ENCODE data around the gene ZNF827. TPM values are rescaled to one million over a fixed set of nuclear protein-coding genes. Genes with fewer than 3 reads are reported as not detected.

ZNF827 gene
- total RNA-seq, 4 donors from 2014 or later, result 5.2 to 11.0 (median 6.4) TPM

DNA sequence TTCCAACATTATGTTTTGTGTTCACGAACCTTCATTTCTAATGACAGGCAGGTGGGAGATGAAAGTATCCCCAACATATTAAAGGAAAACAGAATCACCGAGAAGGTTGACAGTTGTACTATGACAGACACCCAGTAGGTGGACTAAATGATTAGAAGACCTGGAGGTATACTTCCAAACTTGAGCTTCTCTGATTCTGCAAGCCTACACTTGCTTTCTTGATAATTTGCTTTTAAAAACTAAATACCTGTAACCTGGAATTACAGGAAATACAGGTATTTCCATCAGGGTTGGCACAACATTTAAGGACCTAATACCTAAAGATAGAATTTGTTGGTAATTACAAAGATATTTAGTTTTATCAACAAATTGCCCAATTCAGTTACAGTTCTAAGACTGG is 215.3 kb downstream of the ZNF827 start:
- WGBS, 2 donors, result 58 to 64% methylated on average over 2 of the region's 2 CpGs
- H3K27me3 ChIP-seq, result no peaks in the 10 kb centered on the region
- H3K4me1 ChIP-seq, result peaks cover 0 to 18% (median 3%) of the 10 kb centered on the region in 3 donors
- H3K36me3 ChIP-seq, result no peaks in the 10 kb centered on the region
- peak overlapping the region in 1 of 4 donors; percentile 2 for H3K27ac ChIP-seq
- no peak overlapping the region for H3K4me3 ChIP-seq
- intact Hi-C loops (cut with DNase I), result no loop called here
- DNase-seq, result no peak
- TF ChIP-seq, protein P1, sequence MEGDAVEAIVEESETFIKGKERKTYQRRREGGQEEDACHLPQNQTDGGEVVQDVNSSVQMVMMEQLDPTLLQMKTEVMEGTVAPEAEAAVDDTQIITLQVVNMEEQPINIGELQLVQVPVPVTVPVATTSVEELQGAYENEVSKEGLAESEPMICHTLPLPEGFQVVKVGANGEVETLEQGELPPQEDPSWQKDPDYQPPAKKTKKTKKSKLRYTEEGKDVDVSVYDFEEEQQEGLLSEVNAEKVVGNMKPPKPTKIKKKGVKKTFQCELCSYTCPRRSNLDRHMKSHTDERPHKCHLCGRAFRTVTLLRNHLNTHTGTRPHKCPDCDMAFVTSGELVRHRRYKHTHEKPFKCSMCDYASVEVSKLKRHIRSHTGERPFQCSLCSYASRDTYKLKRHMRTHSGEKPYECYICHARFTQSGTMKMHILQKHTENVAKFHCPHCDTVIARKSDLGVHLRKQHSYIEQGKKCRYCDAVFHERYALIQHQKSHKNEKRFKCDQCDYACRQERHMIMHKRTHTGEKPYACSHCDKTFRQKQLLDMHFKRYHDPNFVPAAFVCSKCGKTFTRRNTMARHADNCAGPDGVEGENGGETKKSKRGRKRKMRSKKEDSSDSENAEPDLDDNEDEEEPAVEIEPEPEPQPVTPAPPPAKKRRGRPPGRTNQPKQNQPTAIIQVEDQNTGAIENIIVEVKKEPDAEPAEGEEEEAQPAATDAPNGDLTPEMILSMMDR (IDR thresholded peaks at IDR 0.05), result peak in 1 of 6 experiments; percentile 56
- no peak for TF ChIP-seq POLR2A (IDR thresholded peaks at IDR 0.05)
- no peaks in the 10 kb centered on the region for H3K9me3 ChIP-seq

DNA sequence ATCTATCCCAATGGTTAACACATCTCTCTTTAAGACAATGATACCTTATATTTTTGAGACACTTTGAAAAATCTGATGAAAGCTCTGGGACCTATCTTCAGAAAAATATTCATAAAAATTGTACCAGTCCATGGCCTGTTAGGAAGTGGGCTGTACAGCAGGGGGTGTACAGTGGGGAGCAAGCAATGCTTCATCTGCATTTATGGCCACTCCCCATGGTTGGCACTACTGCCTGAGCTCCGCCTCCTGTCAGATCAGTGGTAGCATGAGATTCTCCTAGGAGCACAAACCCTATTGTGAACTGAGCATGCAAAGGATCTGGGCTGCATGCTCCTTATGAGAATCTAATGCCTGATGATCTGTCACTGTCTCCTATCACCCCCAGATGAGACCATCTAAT is 216.1 kb downstream of the ZNF827 start:
- TF ChIP-seq, protein P1 (IDR thresholded peaks at IDR 0.05), result no peak
- no peak for TF ChIP-seq POLR2A (IDR thresholded peaks at IDR 0.05)
- no peak for DNase-seq
- H3K9me3 ChIP-seq, result no peaks in the 10 kb centered on the region
- intact Hi-C loops (cut with DNase I), result no loop called here
- no peaks in the 10 kb centered on the region for H3K27me3 ChIP-seq
- H3K27ac ChIP-seq, result no peak overlapping the region
- no peak overlapping the region for H3K4me3 ChIP-seq
- peaks cover 0 to 18% (median 3%) of the 10 kb centered on the region in 3 donors for H3K4me1 ChIP-seq
- WGBS, 2 donors, result 100% methylated on average over 1 of the region's 1 CpG; no CpG with 5 or more reads in 1 of the 2 donors
- no peaks in the 10 kb centered on the region for H3K36me3 ChIP-seq

DNA sequence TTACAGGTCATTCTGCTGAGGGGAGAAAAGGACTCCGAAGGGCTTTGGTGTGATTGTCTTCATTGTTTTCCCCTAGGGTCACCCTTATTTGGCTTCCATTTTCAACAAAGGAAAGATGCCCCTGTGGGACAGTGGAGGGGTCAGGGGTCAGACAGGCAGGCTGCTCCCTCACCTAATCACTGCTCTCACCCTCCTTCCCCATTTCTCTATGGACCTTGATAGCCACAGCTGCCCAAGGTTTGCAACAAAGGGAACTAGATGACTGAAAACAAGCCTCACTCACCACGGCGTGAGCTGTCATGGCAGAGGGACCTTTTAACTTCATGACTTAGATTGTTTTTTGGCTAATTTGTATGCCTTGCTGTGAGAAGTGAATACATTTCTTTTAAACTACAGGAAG is 218.0 kb downstream of the ZNF827 start:
- intact Hi-C loops (cut with DNase I), result no loop called here
- 88 to 96% methylated on average over 3 of the region's 3 CpGs for WGBS, 2 donors

DNA sequence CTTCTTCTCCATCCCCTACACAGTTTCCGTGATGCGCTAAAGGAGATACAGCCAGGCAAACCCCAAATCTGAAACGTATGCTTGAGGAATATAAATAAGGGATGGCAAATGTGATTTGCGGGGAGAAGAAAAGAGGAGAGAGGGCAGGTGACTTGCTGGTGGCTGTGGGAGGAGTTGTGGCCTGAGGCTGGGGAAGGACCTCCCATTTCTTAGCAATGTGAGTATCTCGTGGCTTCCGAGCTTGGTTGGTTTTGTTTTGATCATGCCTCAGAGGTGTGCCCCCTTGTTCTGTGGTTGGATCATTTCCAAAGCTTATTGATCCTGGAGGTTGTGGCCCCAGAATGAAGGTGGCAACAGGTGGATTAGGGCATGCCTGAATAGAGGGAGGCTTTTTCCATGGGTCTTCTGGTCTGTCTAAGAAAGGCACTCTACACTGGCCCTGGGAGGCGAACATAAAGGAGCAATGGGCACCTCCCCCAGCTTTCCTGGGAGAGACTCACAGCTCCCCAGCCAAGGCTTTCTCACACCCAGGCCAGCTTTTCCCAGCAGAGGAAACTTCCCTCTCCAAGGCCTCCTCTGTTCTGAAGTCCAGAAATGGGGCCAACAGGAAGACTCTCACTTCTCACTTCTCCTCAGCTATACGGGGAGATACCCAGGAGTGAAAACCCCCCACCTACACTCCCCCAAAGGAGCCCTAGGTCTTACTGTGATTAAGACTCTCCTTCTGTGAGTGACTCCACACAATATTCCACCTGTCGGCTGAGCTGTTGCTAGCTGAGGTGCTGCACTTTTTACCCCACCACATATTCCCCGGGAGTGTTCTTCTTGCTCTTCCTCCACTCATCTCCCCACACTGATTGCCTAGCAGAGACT is 218.6 kb downstream of the ZNF827 start:
- WGBS, 2 donors, result 81 to 82% methylated on average over 10 of the region's 10 CpGs

More for the DNA sequence above, 218.0 kb downstream of the ZNF827 start:
- Histone ChIP-seq H3K27me3 (no peaks in the 10 kb centered on the region), H3K4me1 (peaks cover 0 to 32% (median 3%) of the 10 kb centered on the region in 3 donors), H3K36me3 (no peaks in the 10 kb centered on the region), H3K4me3 (no peak overlapping the region), H3K9me3 (no peaks in the 10 kb centered on the region), H3K27ac (no peak overlapping the region)
- TF ChIP-seq POLR2A (IDR thresholded peaks at IDR 0.05), result no peak
- TF ChIP-seq, protein P1 (IDR thresholded peaks at IDR 0.05), result no peak
- no peak for DNase-seq

More for the DNA sequence above, 218.6 kb downstream of the ZNF827 start:
- intact Hi-C loops (cut with DNase I), result no loop called here
- Histone ChIP-seq H3K4me1 (peaks cover 0 to 32% (median 3%) of the 10 kb centered on the region in 3 donors), H3K9me3 (no peaks in the 10 kb centered on the region), H3K27me3 (no peaks in the 10 kb centered on the region), H3K4me3 (no peak overlapping the region), H3K36me3 (no peaks in the 10 kb centered on the region), H3K27ac (no peak overlapping the region)
- DNase-seq, result no peak
- TF ChIP-seq, protein P1 (IDR thresholded peaks at IDR 0.05), result no peak
- no peak for TF ChIP-seq POLR2A (IDR thresholded peaks at IDR 0.05)
